GM13977 (cell line): Measurements from ENCODE around the gene EYA2.
"Not testable (repeated sequence)": the region's sequence is repeated elsewhere in the genome, so short reads cannot be mapped to it uniquely, and the experiment has no call there.

Source experiments
- DNase-seq: peaks from one replicate; pipeline ENCODE4 v3.0.0; 2012; ENCODE audit warnings: low spot score
- in situ Hi-C: fragments of 300-500 bp; cut with MboI; formaldehyde crosslinking; loops from one replicate; pipeline ENCODE4 v1.12.0; 2022; ENCODE audit warnings: low sequenced_read_pairs, low pct_unique_long_range_greater_than_20kb, mixed read lengths, inconsistent platforms; ENCODE audit not compliant: unreplicated experiment
- TF ChIP-seq, protein P1 (sequence below): IDR thresholded peaks from 2 replicates; pipeline ENCODE4 v1.5.1; 2012; ENCODE audit warnings: mild to moderate bottlenecking, control low read depth; ENCODE audit not compliant: insufficient read depth; ENCODE audit errors: extremely low read depth, missing control alignments

Gene EYA2

GRCh38 chr20:46872328-46873211 is 22.1 kb upstream of the EYA2 start:
- TF ChIP-seq, protein P1, sequence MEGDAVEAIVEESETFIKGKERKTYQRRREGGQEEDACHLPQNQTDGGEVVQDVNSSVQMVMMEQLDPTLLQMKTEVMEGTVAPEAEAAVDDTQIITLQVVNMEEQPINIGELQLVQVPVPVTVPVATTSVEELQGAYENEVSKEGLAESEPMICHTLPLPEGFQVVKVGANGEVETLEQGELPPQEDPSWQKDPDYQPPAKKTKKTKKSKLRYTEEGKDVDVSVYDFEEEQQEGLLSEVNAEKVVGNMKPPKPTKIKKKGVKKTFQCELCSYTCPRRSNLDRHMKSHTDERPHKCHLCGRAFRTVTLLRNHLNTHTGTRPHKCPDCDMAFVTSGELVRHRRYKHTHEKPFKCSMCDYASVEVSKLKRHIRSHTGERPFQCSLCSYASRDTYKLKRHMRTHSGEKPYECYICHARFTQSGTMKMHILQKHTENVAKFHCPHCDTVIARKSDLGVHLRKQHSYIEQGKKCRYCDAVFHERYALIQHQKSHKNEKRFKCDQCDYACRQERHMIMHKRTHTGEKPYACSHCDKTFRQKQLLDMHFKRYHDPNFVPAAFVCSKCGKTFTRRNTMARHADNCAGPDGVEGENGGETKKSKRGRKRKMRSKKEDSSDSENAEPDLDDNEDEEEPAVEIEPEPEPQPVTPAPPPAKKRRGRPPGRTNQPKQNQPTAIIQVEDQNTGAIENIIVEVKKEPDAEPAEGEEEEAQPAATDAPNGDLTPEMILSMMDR: no peak
- in situ Hi-C loops: no loop called here
- no peak for DNase-seq

GRCh38 chr20:46875059-46875458 is 19.6 kb upstream of the EYA2 start:
- DNase-seq: no peak
- TF ChIP-seq, protein P1: no peak
- in situ Hi-C loops: no loop called here

- DNase-seq: no peak
- TF ChIP-seq, protein P1: no peak
- in situ Hi-C loops: no loop called here
Observed at GRCh38 chr20:46879386-46879785, 15.3 kb upstream of the EYA2 start.

GRCh38 chr20:46879963-46880362 is 14.7 kb upstream of the EYA2 start:
- in situ Hi-C loops: not testable (repeated sequence)

GRCh38 chr20:46883892-46884291 is 10.8 kb upstream of the EYA2 start:
- TF ChIP-seq, protein P1: no peak
- DNase-seq: no peak
- in situ Hi-C loops: no loop called here

More at GRCh38 chr20:46879963-46880362, 14.7 kb upstream of the EYA2 start:
- not testable (repeated sequence) for DNase-seq

DNA sequence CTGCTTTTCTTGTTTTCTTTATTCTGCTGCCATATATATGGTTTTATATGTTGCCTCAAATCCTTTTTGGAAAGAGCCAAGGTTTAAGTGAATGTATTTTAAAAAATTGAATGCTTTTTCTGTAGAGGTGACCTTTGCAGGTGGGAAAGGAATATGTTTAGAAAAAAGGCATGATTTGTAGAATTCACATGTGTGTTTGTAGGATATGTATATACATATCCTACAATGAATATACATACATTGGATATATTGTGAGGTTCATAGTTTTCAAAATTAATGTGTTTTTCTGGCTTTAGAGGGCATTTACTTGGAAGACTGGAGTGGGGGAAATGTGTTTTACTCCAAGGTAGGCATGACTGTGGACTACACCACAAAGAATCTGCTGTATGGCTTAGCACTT is 4.0 kb upstream of the EYA2 start:
- TF ChIP-seq, protein P1: no peak
- in situ Hi-C loops: no loop called here
- no peak for DNase-seq

DNA sequence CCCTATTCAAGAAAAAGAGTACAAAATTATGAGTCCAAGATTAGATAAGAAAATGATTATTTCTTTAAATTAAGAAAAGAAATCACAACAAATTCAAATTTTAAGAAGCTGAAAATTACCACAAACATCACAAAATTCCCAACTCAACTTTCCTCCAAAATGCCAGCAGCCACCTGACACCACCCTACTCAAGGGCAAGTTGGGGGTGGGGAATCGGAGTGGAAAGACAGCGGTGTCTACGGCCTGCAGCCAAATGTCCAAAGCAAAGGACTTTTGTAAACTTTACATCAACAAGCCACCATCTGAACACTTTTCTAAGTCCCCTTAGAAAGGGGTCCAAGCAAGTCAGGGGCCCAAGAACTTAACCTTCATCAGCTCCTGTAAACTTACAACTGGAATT is 1.6 kb upstream of the EYA2 start:
- in situ Hi-C loops: no loop called here
- TF ChIP-seq, protein P1: no peak

More for the DNA sequence above, 1.6 kb upstream of the EYA2 start:
- DNase-seq: no peak
